ENCODE measurements around the gene SLC29A1. TPM values are rescaled to one million over a fixed set of nuclear protein-coding genes. Genes with fewer than 3 reads are reported as not detected.

The SLC29A1 gene
- total and polyA plus RNA-seq, 9 of the 15 experiments (the other 6 are each of a cell fraction or from before 2014, with no cell fraction given): 18.9 to 170 (median 57.7) TPM

- in situ Hi-C loops (cut with MboI): no loop called here
- H3K4me2 ChIP-seq (ENCODE audit: insufficient read depth, low read length): 0 out of 2 replicates have a peak overlapping the region, but pooled peaks have one; percentile 22
- no TSS peak for BruUV-seq (replicated peaks)
- H3K27ac ChIP-seq (ENCODE audit: extremely low read depth, low read depth, low read length): peak overlapping the region; percentile 48; the same call in 1 of the 3 replicates
- intact Hi-C loops (cut with micrococcal nuclease): loop anchor here (2.0 to 10.0 kb wide), 2 partner anchors 18 to 586 kb away; partner anchors contain the start of gene MAD2L1BP
- ATAC-seq (no peak), FAIRE-seq (no peak), DNase-seq (ENCODE audit: extremely low read depth in 1 of 4, low spot score in 3 of 4) (no peak)
- ChIA-PET CTCF (ENCODE audit: low intra/inter-chr PET ratio) (interaction anchor here (1.9 kb wide), 1 partner anchor 48 kb away, joined by 5 read pairs; no protein-coding TSS in a partner anchor), POLR2A (interaction anchor here (0.5 to 6.8 kb wide), 7 partner anchors 12 to 714 kb away, joined by 3 to 52 read pairs (median 9); partner anchors contain the start of gene HSP90AB1)
- H3K79me2 ChIP-seq (ENCODE audit: control insufficient read depth, insufficient read depth, low read length): peaks cover 29% of the 10 kb centered on the region
- peak overlapping the region in 1 of 2 experiments; percentile 61; a peak in 2 of 4 replicates for H3K9ac ChIP-seq (ENCODE audit: insufficient read depth in 1 of 2, low read depth in 2 of 2, low read length in 2 of 2)
- peaks cover 68 to 83% of the 10 kb centered on the region in 2 experiments for H3K4me1 ChIP-seq (replicated peaks in 1 of 2; ENCODE audit: control insufficient read depth in 2 of 2, insufficient read depth in 2 of 2, low read length in 2 of 2)
- H3K9me1 ChIP-seq (ENCODE audit: control insufficient read depth, insufficient read depth, low read length): no peaks in the 10 kb centered on the region
- TF ChIP-seq KAT7 (CRISPR knock-in tag; IDR thresholded peaks at IDR 0.05; ENCODE audit: borderline replicate concordance) (0 out of 2 replicates have a peak, but pooled peaks have one; percentile 45), ILK (tag; IDR thresholded peaks at IDR 0.05; ENCODE audit: borderline replicate concordance, low read depth) (no peak), CCNT2 (IDR thresholded peaks at IDR 0.05; ENCODE audit: borderline replicate concordance, extremely low read depth, insufficient read length, low read depth, low read length) (no peak), POLR2H (tag; IDR thresholded peaks at IDR 0.05; ENCODE audit: low read depth) (no peak), MCM5 (IDR thresholded peaks at IDR 0.05; ENCODE audit: low read depth) (no peak), KDM1A (IDR thresholded peaks at IDR 0.05) (0 out of 4 replicates have a peak, but pooled peaks of 1 of the 2 experiments have one; percentile 18), ZNF121 (CRISPR knock-in tag; conservative IDR thresholded peaks at IDR 0.05) (peak; percentile 86)
- H4K20me1 ChIP-seq (replicated peaks; ENCODE audit: control insufficient read depth, insufficient read depth, low read length): 0 out of 2 replicates have a peak, but pooled peaks cover under 1% of the 10 kb centered on the region
- H3K27me3 ChIP-seq (ENCODE audit: control insufficient read depth in 2 of 2, insufficient read depth in 2 of 2, low read length in 2 of 2): no peaks in the 10 kb centered on the region
- H3K4me3 ChIP-seq: no peak overlapping the region
- WGBS (ENCODE audit: insufficient coverage, low coverage, missing lambda C conversion rate): 78% methylated on average over 4 of the region's 4 CpGs
- H3K9me3 ChIP-seq (replicated peaks; ENCODE audit: control insufficient read depth, insufficient read depth, low read depth, low read length): no peaks in the 10 kb centered on the region
- no peak overlapping the region for H2AFZ ChIP-seq (ENCODE audit: low read depth, low read length)
- no peaks in the 10 kb centered on the region for H3K36me3 ChIP-seq (ENCODE audit: control insufficient read depth, insufficient read depth, low read length)
Observed at GRCh38 chr6:44220913-44221290, 2.5 kb upstream of the SLC29A1 start.
